C4-2B (cell line): ENCODE data around the gene EHD2.

Source experiments
- CTCF ChIP-seq: fragments of 450-650 bp; conservative IDR thresholded peaks from 2 replicates; pipeline ENCODE4 v1.5.1; 2017; ENCODE audit warnings: mild to moderate bottlenecking
- ZFX ChIP-seq: fragments of 450-650 bp; IDR thresholded peaks from 2 replicates; pipeline ENCODE4 v1.6.1; 2017

GRCh38 chr19:47723581-47723940 lies 10.3 kb downstream of the EHD2 start:
- TF ChIP-seq CTCF (no peak), ZFX (no peak)
